ENCODE measurements around the gene EXOC6B.

DNA sequence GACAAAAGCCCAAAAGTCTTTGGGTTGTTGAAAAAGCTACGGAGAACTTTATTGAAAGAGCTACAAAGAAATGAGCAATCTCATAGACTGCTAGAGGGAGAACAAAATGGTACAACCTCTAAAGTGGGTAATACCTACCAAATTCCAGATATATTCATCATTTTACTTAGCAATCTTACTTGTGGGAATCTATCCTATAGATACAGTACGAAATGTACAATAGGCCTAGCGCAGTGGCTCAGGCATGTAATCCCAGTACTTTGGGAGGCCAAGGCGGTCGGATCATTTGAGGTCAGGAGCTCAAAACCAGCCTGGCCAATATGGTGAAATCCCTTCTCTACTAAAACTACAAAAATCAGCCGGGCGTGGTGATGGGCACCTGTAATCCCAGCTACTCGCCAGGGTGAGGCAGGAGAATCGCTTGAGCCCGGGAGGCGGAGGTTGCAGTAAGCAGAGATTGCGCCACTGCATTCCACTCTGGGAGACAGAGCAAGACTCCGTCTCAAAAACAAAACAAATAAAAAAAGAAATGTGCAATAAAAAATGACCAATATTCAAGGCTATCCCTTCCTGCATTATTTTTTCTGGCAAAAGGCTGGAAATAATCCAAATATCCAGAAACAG, 10.1 kb downstream of the EXOC6B start:
- TF ChIP-seq CTCF (IDR thresholded peaks at IDR 0.05) (no peak), POLR2A (IDR thresholded peaks at IDR 0.05) (no peak)
